Activated CD4-positive, alpha-beta T cell treated with anti-CD3 and anti-CD28 coated beads, Interleukin-10, Interleukin-2, amounts not matched to agents 100 ng/mL and 50 ng/mL, durations not matched to agents 16 hours and 8 hours (primary cell): ENCODE results near the gene OSBPL6.
"Not testable (repeated sequence)": the region's sequence is repeated elsewhere in the genome, so short reads cannot be mapped to it uniquely, and the experiment has no call there.

Source experiments
- DNase-seq: peaks from one replicate; pipeline ENCODE4 v3.0.0-alpha.2; 2020

OSBPL6 gene

DNA sequence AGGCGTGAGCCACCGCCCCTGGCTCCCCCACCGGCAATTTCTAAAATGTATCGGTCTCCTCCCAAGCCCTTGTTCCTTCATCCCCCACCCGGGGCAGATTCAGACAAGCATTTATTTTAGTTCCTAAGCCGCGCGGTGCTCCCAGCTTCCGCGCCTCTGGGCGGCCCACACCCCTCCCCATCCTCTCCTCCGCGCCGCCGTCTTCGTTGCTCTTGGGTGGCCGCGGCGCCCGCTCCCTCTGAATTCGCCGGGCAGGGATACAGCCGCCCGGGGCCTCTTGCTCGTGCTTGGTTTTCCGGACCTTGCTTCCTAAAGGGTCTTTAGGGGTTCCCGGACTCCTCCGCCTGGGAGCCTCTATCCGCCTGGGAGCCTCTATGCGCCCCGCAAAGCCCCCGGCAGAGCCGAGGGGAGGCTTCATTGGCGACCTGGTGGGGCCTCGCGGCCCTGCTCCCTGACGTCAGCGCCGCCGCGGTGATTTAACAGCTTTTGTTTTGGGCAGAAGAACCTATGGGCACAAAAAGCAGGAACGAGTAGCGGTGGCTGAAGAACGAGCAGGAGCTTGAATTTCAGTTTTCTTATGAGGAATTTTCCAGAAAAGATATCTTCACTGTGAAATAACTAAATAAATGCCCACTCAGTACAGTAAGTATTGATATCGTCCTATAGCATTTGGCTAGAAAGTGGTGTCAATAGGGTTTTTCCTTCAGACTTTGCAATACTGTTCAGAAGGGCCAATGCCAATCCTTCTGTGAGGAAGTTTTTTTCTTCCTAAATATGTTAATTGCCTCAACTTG, 219.4 kb downstream of the OSBPL6 start:
- peak; percentile 91 for DNase-seq

DNA sequence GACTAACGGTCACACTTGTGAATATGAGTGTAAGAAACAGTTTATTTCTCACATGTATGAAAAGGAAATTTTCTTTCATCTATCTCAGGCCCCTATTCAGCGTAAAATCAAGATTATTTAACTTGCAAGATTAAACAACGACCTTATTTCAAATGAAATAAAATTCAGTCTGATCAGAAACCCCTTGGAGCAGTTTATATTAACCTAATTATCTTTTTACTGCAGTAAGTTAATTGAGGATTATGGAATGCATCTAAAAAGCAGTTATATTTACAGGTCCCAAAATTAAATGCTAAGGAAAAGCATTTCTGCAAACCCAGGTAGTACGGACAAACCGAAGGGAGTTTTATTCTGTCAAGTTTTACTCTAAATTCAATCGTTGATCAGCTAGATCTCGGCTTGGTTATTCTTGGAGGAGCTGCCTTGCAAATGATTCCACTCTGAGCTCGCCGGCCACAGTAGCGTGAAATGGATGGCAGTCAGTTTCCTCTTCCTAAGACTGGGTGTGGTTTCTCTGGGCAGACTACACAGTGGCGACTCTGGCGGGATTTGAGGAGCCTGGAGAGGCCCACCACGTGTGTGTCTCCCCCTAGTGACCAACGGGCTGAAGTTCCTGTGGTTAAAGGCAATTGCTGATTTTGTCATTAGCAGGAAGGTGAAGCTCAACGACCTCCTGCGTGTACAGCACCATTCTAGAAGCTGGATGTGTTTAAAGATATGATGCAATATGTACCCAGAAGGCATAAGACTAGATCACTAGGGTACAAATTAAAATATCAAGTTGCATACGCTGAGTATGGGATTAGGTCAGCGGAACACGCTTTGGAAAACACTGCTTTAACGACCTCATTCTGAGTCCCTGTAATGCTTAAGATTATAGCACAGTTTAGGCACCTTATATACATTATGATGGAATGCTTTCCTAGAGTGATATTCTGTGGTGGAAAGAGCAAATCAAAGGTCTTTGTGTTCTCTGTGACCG, 220.2 kb downstream of the OSBPL6 start:
- DNase-seq, result peak; percentile 97

DNA sequence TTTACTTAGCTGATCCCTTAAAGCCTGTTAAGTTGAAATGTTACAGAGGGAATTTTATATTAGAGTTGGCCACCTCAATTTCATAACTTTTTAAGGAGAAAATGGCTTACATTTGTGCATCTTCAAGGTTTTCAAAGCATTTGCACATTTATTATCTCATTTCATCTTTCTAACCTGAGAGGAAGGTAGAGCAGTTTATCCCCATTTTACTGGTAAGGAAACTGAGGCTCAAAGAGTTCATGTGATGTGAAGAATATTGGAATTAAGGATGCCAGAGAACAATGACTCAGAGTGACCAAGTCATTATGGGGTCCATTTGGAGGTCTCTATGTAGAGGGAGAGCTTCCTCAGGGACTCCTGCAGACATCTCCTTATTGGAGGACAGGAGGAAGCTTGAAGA, 221.7 kb downstream of the OSBPL6 start:
- DNase-seq, result no peak

DNA sequence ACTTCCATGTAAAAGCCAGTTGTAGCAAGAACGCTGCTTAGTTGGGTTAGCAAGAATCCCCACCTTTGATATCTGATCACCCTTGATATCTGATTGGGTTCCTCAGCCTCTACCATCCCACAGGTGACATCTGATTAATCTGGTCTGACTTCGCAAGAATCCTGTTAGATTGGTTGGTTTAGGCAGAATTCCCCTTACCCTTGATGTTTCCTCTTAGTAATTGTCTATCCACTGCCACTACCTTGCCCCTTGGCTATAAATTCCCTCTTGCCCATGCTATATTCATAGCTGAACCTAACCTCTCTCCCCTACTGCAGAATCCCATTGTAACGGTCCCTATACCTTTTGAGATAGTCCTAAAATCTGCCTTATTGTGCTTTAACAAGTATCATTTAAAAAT, 223.6 kb downstream of the OSBPL6 start:
- no peak for DNase-seq

DNA sequence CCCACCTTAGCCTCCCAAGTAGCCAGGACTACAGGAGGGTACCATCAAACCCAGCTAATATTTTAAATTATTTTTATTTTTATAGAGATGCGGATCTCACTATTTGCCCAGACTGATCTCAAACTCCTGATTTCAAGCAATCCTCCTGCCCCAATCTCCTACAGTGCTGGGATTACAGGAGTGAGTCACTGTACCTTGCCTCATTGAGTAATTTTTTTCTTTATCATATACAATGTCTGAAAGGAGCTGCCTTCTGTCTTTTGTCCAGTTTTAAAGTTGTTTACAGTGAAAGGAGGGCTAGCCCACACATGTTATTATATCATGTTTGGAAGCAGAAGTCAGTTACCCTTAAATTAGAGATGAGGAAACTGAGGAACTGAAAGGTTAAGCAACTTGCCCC, 224.1 kb downstream of the OSBPL6 start:
- DNase-seq, result no peak

DNA sequence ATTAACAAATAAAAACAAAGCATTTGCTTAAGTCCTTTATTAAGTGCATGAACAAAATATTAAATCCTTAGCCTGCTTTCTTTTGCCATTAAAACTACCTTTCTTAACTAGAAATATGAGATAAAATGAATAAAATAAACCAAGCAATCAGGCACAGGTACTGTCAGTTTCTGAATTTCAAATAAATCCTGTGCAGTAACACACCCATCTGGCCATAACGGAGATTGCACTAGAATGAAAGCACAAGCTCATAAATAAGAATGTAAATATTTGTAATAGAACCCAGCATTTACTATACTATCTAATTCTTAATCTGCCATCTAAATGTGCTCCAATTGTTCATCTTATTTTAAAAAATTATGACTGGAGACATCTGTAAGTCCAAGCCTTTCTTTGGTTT, 224.8 kb downstream of the OSBPL6 start:
- DNase-seq, result no peak

DNA sequence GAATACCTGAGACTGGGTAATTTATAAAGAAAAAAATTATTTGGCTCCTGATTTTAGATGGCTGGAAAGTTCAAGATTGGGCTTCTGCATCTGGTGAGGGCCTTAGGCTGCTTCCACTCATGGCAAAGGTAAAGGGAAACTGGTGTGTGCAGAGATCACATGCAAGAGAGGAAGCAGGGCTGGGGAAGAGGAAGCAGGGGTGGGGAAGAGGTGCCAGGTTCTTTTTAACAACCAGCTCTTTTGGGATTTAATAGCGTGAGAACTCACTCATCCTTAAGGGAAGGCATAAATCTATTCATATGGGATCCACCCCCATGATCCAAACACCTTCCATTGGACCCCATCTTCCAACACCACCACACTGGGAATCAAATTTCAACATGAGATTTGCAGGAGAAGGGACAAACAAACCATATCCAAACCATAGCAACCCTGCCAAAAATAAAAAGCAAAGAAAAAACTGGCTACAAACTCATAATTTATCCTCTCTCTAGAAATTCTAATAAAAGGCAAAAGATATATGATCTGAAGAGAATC, 226.2 kb downstream of the OSBPL6 start:
- no peak for DNase-seq

DNA sequence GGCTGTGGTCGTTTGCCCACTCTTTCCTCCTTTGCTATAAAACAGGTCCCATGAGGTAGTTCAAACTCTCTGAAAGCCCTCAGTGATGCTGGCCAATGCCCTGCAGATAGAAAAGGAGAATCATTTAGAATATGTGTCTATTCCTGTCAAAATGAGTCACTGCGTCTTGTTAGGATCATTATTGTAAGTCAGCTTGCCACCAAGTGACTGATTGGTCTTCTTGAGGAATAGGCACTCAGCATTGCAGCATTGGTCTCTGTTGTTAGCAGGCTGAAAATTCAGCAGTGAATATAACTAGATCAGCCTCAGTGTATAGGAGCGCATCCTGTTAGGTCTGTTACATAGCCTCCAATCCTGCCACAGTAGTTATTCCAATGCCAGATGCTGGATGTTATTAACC, 227.8 kb downstream of the OSBPL6 start:
- no peak for DNase-seq

DNA sequence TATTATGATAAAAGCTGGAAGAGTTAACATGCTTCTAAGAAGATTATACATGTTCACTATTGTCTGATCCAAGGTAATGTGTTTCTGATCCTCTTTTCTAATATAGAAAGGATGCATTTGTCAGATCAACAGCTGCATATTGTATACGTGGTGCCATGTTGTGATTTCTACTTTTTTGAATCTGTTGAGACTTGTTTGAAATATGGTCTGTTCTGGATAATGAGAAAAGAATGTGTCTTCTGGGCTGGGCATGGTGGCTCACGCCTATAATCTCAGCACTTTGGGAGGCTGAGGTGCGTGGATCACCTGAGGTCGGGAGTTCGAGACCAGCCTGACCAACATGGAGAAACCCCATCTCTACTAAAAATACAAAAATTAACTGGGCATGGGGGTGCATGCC, 229.4 kb downstream of the OSBPL6 start:
- not testable (repeated sequence) for DNase-seq

DNA sequence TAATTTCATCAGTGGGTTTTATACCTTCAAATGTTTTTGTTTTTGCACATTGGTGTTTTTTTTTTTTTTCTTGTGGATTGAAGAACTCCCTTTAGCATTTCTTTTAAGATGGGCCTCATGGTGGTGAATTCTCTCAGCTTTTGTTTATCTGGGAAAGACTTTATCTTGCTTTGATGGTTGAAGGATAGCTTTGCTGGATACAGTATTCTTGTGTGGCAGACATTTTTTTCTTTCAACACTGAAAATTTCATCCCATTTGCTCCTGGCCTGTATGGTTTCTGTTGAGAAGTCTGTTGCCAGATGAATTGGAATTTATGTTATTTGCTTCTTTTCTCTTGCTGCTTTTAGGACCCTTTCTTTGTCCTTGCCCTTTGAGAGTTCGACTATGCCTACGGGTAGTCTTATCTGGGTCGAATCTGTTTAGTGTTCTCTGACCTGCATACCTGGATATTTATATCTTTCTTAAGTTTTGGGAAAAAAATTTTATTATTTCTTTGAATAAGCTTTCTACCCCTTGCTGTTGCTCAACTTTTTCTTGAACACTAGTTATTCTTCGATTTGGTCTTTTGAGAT, 231.0 kb downstream of the OSBPL6 start:
- no peak for DNase-seq

DNA sequence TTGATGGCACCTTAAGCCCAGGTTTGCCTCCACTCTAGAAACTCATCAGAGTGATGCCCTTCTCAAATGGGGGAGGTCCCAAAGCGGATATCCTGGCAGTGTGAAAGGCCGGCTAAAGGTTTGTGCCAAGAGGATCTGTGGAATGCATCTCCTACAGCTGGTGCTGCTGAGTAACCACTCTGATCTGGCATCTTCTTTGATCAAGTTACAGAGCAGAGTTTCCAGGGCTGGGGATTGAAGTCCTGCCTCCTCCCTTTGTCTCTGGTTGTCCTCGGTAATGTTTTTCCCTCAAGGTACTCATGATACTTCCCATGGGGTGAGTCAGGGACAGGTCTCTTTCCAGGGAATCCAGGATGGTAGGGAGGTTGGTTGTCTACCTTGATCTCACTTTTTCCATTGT, 232.1 kb downstream of the OSBPL6 start:
- DNase-seq, result no peak

DNA sequence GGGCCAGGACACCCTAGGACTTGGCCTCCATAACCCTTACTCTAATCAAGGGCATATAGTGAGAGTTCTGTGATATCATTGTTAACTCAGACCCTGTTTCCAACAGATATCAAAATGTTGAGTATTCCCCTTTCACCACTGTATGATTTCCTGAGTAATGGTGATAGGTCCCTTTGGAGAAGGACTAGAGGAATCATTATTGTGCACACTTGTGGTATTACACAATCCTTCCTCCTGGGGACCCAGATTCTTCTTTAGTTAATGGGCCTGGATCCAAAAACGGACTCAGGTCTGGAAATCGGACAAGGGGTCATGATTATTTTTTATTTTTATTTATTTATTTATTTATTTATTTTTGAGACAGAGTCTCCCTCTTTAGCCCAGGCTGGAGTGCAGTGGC, 233.1 kb downstream of the OSBPL6 start:
- DNase-seq, result no peak

DNA sequence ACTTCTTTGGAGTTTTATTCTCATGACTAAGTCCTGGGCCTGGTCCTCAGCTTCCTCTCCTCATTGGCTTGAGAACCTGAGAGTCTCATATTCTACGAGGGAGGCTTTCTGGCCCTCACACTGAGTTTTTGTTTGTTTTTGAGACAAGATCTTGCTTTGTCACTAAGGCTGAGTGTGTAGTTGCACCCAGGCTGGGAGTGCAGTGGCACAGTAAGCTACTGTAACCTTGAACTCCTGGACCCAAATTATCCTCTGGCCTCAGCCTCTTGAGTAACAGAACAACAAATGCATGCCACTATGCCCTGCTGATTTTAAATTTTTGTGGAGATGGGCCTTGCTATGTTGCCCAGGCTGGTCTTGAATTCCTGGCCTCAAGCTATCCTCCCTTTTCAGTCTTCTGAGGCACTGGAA, 234.1 kb downstream of the OSBPL6 start:
- no peak for DNase-seq

DNA sequence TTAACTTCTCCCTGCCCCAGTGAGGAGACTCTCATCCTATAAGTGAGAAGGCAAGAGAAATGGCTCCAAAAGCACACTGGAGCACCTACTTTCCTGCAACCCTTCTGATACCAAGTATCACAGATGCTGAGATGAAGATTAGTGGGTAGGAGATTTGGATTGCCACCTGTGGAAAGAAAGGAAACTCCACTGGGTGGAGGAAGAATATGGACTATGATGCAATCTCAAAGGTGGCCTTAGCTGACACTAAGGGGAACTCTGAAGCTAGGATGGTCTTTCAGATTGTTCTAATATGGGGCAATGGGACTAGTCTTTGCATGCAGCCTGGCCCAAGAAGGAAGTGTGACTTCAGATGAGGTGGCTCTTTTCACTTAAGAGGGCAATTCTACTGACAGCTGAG, 235.0 kb downstream of the OSBPL6 start:
- no peak for DNase-seq

DNA sequence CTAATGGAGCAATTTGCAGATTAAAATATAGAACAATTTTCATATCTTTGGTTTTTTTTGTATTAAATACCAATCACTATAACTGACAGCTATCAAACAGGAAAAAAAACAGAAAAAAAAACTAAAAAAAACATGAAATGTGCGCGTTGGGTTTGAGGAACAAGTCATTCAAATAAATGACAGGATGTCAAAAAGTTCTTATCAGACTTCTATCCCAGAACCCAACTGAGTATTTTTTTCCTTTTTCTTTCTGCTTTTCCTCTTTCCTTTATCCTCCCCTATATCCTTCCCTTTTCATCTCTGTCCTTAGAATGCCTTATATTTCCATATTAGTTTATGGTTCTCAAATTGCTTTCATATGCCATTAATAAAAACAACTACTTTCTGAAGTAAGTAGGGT, 242.3 kb downstream of the OSBPL6 start:
- no peak for DNase-seq

DNA sequence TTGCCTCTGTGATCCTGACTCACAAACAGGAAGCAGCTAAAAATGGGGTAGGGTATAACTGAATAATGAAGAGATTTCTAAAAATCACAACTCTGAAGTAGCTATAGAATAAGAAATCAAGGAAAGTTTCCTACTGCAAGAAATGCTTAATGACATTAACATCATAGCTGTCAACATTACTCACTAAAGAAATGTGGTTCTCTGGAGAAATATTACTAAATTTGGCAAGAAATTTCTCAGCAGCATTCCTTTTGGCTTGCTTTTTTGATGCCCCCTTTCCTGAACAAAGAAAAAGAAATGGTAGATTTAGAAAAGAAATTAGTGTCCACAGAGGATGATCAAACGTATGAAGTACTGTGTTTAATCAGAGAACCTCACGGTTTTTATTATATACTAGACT, 247.1 kb downstream of the OSBPL6 start:
- DNase-seq, result no peak

DNA sequence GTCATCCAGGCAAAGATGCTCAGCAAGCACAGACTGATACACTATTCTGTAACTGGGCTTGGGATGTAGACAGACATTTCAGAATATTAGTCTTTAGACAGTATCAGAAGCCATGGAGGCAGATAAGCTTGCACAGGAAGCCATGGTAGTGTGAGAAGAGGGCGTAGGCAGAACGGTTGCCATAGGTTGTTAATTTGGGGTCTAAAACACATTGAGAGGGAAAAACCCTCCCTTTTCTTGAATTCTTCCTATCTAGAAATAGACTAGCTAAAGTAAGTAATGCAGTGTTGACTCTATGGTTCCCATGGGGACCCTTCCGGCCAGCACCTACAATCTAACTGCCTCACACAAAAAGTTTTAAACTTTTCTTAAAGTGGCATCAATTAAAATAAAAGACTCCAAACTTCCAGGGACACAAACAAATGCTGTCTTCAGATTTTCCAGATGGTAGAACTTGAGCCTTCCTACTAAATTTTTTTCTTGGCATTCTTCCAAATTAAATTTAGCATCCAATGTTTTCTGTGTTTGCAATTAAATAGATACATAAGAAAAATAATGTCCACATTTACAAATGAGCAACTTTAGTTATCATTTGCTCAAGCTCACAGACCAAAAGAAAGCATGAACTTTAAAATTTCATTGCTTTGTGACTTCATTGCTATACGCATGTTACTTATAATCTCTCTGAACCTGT, 254.8 kb downstream of the OSBPL6 start:
- DNase-seq, result no peak

DNA sequence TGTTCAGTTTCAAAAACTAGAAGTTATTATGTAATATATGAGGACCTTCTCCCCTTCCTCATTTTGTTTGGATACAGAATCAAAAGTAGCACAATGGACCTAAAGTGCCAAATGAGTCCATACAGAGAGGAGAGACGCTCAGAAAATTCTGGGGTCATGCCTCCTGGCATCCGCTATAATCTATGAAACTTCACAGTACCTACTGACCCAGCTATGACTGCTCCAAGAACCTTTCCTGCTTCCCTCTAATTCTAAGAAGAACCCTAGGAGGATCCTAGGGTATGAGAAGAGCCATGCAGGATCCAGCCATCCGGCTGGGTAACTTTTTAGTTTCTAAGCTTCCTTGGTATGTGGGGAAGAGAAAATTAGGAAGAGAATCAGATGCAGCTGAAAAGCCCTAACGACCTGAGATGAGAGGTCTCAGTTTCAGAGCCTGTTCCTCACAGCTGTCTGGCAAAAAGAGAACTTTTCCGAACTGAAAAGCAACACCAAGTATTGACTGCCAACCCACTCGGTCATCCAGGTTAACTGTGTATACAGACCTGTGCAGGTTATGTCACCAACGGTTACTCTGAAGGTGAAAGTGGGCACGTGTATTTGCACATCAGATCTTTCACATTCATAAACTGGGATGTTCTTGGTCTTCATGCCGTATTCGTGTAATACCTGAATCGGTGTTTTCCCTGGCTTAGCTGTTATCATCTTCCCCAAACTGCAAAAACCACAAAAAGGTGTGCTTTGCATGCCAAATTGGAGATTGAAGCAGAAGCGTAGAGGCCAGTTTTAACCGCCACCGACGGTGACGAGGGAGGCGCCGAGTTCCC, 255.6 kb downstream of the OSBPL6 start:
- no peak for DNase-seq

DNA sequence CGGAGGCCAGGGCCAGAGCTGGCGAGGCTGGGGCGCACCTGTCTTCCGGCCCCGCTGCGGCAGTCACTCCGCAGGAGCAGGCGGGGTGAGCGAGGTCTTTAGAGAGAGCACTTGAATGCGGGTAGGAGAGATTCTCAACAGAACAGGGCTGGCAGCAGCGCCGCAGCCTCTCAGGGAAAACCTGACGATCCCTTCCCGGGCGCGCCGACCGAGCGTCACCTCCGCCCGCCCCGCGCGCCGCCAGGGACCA, 256.1 kb downstream of the OSBPL6 start:
- no peak for DNase-seq

DNA sequence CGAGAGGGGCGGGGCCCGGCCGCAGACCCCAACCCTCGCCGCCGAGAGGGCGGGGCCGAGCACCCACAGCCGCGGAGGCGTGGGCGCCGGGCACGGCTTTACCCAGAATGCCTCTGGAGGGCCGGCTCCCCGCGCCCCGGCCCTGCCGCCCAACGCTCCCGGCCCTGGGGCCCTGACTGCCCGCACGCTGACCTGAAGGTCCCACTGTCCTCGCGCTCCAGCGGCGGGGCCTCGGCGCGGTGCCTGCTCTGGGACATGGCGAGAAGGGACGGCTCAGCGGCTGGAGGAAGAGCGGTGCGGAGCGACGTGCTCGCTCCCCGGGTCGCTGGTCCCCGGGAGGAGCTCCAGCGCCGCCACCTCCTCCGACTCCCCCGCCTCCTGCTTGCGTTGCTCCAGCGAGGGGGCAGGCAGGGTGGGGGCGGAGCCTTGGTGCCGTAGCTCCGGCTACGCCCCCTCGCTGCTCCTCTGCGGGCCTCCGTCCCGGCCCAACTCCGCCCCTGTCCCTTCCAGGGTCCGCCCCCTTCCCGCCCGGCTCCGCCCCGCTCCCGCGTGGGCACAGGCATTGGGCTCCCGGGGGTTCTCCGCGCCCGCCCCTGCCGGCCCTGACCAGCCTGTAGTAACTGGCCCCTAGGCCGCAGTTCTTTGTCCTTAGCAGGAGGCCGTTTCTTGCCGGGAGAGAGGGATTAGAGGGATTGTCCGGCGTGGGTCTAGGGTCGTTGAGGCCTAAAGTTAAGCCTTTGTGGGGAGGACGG, 256.6 kb downstream of the OSBPL6 start, which contains the start of the genes PJVK and PRKRA:
Gene PJVK, plus strand, starts transcription at position 605 of the 752 bp plus-strand sequence. CDS start 2,032 bp downstream, outside the sequence.
Gene PRKRA, minus strand, starts transcription at position 402 of the 752 bp plus-strand sequence. Its CDS starts 145 bp downstream, at position 257.
- peak; percentile 98 for DNase-seq

DNA sequence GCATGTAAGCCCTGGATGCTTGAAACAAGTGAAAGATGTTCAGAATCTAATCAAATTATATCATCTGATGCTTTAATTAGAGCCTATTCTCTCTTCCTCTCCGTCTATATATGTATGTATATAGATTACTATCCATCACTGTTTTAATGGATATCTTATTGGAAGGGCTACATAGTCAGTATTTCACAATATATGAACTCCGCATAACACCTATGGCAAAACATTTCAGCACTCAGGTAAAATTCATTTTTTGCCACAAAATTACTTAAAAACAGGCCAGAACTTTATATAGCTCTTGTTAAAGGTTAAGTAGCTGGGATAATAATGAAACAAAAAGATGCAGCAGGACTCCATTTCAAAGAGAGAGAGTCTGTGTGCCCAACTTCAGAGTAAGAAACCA, 258.0 kb downstream of the OSBPL6 start:
- DNase-seq, result no peak
